ENCODE data around the gene LSM7.

The LSM7 gene

GRCh38 chr19:2358548-2359173 lies 30.3 kb upstream of the LSM7 start:
- H3K36me3 ChIP-seq (ENCODE audit: low read depth): no peaks in the 10 kb centered on the region
- H3K4me1 ChIP-seq (ENCODE audit: insufficient read depth, poor library complexity, severe bottlenecking): no peaks in the 10 kb centered on the region
- DNase-seq (ENCODE audit: low spot score): no peak
- H3K27me3 ChIP-seq (ENCODE audit: insufficient read depth, poor library complexity, severe bottlenecking): peaks cover 35% of the 10 kb centered on the region
- no peak overlapping the region for H3K27ac ChIP-seq (ENCODE audit: poor library complexity, severe bottlenecking)
- ATAC-seq (ENCODE audit: low read depth): no peak
- no peak for TF ChIP-seq CTCF (IDR thresholded peaks at IDR 0.05; ENCODE audit: poor library complexity, severe bottlenecking)
- H3K4me3 ChIP-seq (ENCODE audit: severe bottlenecking): no peak overlapping the region
- no peaks in the 10 kb centered on the region for H3K9me3 ChIP-seq (ENCODE audit: severe bottlenecking)

DNA sequence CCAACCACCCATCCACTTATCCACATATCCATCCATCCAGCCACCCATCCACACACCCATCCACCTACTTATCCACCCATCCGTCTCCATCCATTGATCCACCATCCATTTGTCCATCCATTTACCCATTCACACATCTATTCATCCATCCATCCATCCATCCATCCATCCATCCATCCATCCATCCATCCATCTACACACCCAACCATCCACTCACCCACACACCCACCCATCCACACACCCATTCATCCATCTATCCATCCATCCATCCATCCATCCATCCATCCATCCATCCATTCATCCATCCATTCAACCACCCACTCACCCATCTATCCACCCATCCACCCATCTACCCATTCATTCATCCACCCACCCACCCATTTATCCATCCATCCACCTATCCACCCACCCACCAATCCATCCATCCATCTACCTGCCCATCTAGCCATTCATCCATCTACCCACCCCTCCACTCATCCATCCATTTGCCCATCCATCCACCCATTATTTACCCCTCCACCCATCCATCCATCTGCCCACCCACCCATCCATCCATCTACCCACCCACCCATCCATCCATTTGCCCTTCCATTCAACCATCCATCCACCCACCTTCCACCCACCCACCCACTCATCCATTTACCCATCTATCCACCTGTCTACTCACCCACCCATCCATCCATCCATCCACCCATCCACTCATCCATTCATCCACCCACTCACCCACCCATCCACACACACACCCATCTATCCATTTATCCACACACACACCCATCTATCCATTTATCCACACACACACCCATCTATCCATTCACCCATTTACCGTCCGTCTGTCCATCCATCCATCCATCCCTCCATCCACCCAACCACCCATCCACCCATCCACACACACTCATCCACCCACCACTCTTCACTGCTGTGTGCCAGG lies 29.2 kb upstream of the LSM7 start:
- TF ChIP-seq CTCF (IDR thresholded peaks at IDR 0.05; ENCODE audit: poor library complexity, severe bottlenecking): no peak
- Histone ChIP-seq H3K4me3 (ENCODE audit: severe bottlenecking) (no peak overlapping the region), H3K27ac (ENCODE audit: poor library complexity, severe bottlenecking) (no peak overlapping the region), H3K4me1 (ENCODE audit: insufficient read depth, poor library complexity, severe bottlenecking) (no peaks in the 10 kb centered on the region), H3K27me3 (ENCODE audit: insufficient read depth, poor library complexity, severe bottlenecking) (peaks cover 33% of the 10 kb centered on the region), H3K36me3 (ENCODE audit: low read depth) (no peaks in the 10 kb centered on the region), H3K9me3 (ENCODE audit: severe bottlenecking) (no peaks in the 10 kb centered on the region)
- DNase-seq (ENCODE audit: low spot score) (no peak), ATAC-seq (ENCODE audit: low read depth) (no peak)

DNA sequence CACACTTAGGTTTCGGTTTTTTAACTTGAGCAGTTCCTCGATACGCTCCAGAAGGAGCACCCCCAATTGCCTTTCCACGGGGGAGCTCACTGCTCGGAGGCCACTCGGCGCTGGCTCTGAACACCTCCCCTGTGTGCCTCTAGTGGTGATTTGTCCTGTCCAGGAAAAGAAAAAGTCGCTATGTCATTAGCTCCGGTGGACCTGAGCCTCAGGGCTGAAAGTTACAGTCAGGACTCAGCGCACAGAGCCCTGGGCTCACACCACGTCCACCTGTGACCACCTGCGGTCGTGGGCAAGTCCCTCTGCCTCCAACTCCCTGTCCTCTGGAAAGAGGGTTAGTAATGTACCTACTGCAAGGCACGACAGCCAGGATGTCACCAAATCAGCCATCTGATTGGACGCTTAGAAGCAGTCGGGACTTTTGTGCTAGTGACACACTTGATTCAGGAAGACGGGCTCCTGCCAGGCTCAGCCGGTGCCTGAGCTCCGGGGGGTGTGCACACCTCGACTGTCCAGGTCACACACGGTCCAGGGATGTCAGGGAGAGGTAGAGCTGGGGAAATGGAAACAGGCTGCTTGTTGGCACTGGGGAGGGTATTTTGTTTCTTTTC lies 27.8 kb upstream of the LSM7 start:
- Histone ChIP-seq H3K27ac (ENCODE audit: poor library complexity, severe bottlenecking) (no peak overlapping the region), H3K4me3 (ENCODE audit: severe bottlenecking) (no peak overlapping the region), H3K36me3 (ENCODE audit: low read depth) (no peaks in the 10 kb centered on the region), H3K27me3 (ENCODE audit: insufficient read depth, poor library complexity, severe bottlenecking) (peaks cover 24% of the 10 kb centered on the region), H3K9me3 (ENCODE audit: severe bottlenecking) (no peaks in the 10 kb centered on the region), H3K4me1 (ENCODE audit: insufficient read depth, poor library complexity, severe bottlenecking) (no peaks in the 10 kb centered on the region)
- ATAC-seq (ENCODE audit: low read depth) (no peak), DNase-seq (ENCODE audit: low spot score) (no peak)
- no peak for TF ChIP-seq CTCF (IDR thresholded peaks at IDR 0.05; ENCODE audit: poor library complexity, severe bottlenecking)

DNA sequence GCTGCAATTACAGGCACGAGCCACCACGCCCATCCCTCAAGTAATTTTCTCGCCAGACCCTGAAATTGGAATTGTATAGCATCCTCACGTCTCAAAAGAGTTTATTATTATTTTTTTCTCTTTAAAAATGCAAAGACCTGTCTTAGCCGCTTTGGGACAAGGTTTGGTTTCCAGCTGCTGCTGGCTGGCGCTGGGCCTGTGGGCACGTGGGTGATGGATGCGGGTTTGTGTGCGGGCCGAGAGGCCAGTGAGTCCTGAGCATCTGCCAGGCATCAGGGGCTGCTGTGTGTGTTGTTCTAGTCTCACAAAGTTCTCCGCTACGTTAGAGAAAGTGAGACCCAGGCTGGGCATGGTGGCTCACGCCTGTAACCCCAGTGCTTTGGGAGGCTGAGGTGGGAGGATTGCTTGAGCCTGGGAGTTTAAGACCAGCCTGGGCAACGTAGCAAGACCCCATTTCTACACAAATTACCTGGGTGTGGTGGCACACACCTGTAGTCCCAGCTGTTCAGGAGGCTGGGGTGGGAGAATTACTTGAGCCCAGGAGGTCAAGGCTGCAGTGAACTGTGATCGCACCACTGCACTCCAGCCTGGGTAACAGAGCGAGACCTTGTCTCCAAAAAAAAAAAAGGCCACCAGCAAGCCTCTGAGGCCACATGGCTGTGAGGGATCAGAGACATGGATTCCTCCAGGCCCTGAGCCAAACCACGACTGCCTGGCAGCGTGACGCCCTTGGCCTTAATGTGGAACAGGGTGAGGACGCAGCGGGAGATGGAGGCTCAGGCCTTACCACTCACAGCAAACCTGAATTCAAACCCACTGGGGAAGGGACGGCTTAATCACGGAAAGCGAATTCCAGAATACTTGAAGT lies 27.0 kb upstream of the LSM7 start:
- Histone ChIP-seq H3K9me3 (ENCODE audit: severe bottlenecking) (no peaks in the 10 kb centered on the region), H3K4me3 (ENCODE audit: severe bottlenecking) (no peak overlapping the region), H3K27me3 (ENCODE audit: insufficient read depth, poor library complexity, severe bottlenecking) (peaks cover 21% of the 10 kb centered on the region), H3K27ac (ENCODE audit: poor library complexity, severe bottlenecking) (no peak overlapping the region), H3K36me3 (ENCODE audit: low read depth) (no peaks in the 10 kb centered on the region), H3K4me1 (ENCODE audit: insufficient read depth, poor library complexity, severe bottlenecking) (no peaks in the 10 kb centered on the region)
- DNase-seq (ENCODE audit: low spot score): no peak
- TF ChIP-seq CTCF (IDR thresholded peaks at IDR 0.05; ENCODE audit: poor library complexity, severe bottlenecking): no peak
- no peak for ATAC-seq (ENCODE audit: low read depth)
